Gastroesophageal sphincter (tissue), 4 donors: ENCODE results near the gene KLC1. TPM values are rescaled to one million over a fixed set of nuclear protein-coding genes. Genes with fewer than 3 reads are reported as not detected.

Source experiments
- ATAC-seq: fragments of 150-250 bp; one replicate; pipeline ENCODE4 v1.9.1; 2016; ENCODE audit warnings: mild to moderate bottlenecking, moderate library complexity
- H3K27ac ChIP-seq, 4 donors: fragments of 200-600 bp; sonication (generic) in 3 of 4; 1 replicate in 3 of 4; 2 replicates in 1 of 4; pipeline ENCODE4 v1.5.1; 2016 to 2019
- H3K27me3 ChIP-seq: fragments of 200-600 bp; sonication (generic); one replicate; pipeline ENCODE4 v1.5.1; 2019
- H3K36me3 ChIP-seq, 2 donors: fragments of 200-600 bp; sonication (generic); one replicate each; pipeline ENCODE4 v1.5.1; 2019; ENCODE audit warnings: control low read depth in 1 of 2
- H3K4me1 ChIP-seq, 3 donors: fragments of 200-600 bp; sonication (generic); 1 replicate in 2 of 3; 2 replicates in 1 of 3; pipeline ENCODE4 v1.5.1; 2016 to 2019; ENCODE audit warnings: control low read depth in 2 of 3
- H3K4me3 ChIP-seq, 2 donors: fragments of 200-600 bp; sonication (generic); one replicate each; pipeline ENCODE4 v1.5.1; 2019; ENCODE audit warnings: mild to moderate bottlenecking in 1 of 2, moderate library complexity in 1 of 2
- H3K9me3 ChIP-seq, 3 donors: fragments of 200-600 bp; sonication (generic); one replicate each; pipeline ENCODE4 v1.5.1; 2017 to 2019; ENCODE audit warnings: control low read depth in 2 of 3
- EP300 ChIP-seq: sonication (generic); formaldehyde crosslinking; IDR thresholded peaks from one replicate; pipeline ENCODE4 v1.6.1; 2017; ENCODE audit warnings: antibody characterized with exemption, mild to moderate bottlenecking
- POLR2A ChIP-seq, 2 donors: fragments of 450-650 bp; IDR thresholded peaks; one replicate each; pipeline ENCODE4 v1.6.1; 2017; ENCODE audit warnings: antibody characterized with exemption in 2 of 2, mild to moderate bottlenecking in 2 of 2, moderate library complexity in 1 of 2
- POLR2AphosphoS5 ChIP-seq: sonication (generic); formaldehyde crosslinking; IDR thresholded peaks from one replicate; pipeline ENCODE4 v1.6.1; 2017; ENCODE audit warnings: antibody characterized with exemption
- WGBS, 2 donors: methylation state at CpG; one replicate each; pipeline ENCODE4 v1.1.5; 2018; ENCODE audit warnings: low coverage in 1 of 2; 5-methylcytosine and 5-hydroxymethylcytosine counted together
- total RNA-seq, 4 donors: library from RNA; depleted of rRNA; stranded (reverse); fragments of >200 nt; gene quantifications; one replicate each; pipeline ENCODE4 v1.1.0, GENCODE V29; 2016
- TF ChIP-seq, protein P1 (sequence below), 4 experiments: fragments of 200-600 bp in 2 of 4; fragments of 450-650 bp in 2 of 4; sonication (generic) in 1 of 4; IDR thresholded peaks; one replicate each; pipeline ENCODE4 v1.5.1; 2017 to 2019; ENCODE audit warnings: antibody characterized with exemption in 4 of 4, mild to moderate bottlenecking in 2 of 4, moderate library complexity in 2 of 4

KLC1 gene
- total RNA-seq, 4 donors from 2014 or later: 275 to 390 (median 339) TPM

DNA sequence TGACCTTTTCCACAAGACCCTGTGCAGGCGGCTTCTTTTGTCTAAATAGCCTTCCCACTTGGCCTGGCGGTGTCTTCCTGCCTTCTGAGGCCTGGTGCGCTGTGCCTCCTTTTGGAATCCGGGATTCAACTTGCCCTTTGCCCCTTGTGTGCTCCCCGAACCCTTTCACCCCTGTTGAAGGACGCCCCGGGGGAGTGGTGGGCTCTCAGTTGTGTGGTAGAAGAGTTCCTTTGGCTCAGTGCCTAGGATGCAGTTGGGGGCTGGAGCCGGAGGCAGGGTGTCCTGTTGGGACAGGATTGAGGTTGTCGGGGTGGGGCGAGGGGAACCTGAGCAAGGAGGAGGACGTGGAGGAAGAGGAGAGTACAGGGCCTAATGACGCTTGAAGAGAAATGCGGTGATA lies 34.5 kb downstream of the KLC1 start:
- peaks cover 0 to 99% of the 10 kb centered on the region in 2 donors for H3K36me3 ChIP-seq
- TF ChIP-seq, protein P1, sequence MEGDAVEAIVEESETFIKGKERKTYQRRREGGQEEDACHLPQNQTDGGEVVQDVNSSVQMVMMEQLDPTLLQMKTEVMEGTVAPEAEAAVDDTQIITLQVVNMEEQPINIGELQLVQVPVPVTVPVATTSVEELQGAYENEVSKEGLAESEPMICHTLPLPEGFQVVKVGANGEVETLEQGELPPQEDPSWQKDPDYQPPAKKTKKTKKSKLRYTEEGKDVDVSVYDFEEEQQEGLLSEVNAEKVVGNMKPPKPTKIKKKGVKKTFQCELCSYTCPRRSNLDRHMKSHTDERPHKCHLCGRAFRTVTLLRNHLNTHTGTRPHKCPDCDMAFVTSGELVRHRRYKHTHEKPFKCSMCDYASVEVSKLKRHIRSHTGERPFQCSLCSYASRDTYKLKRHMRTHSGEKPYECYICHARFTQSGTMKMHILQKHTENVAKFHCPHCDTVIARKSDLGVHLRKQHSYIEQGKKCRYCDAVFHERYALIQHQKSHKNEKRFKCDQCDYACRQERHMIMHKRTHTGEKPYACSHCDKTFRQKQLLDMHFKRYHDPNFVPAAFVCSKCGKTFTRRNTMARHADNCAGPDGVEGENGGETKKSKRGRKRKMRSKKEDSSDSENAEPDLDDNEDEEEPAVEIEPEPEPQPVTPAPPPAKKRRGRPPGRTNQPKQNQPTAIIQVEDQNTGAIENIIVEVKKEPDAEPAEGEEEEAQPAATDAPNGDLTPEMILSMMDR (IDR thresholded peaks at IDR 0.05): no peak
- TF ChIP-seq POLR2AphosphoS5: no peak
- TF ChIP-seq POLR2A (IDR thresholded peaks at IDR 0.05): no peak
- TF ChIP-seq EP300: no peak
- H3K27me3 ChIP-seq: no peaks in the 10 kb centered on the region
- peaks cover 0 to 33% (median 0%) of the 10 kb centered on the region in 3 donors for H3K4me1 ChIP-seq
- peak overlapping the region in 3 of 4 donors; percentile 36 to 58 (median 44) for H3K27ac ChIP-seq
- H3K9me3 ChIP-seq: no peaks in the 10 kb centered on the region
- 90 to 97% methylated on average over 2 to 4 of the region's 13 CpGs for WGBS, 2 donors
- no peak overlapping the region for H3K4me3 ChIP-seq
- ATAC-seq: peak; percentile 30

DNA sequence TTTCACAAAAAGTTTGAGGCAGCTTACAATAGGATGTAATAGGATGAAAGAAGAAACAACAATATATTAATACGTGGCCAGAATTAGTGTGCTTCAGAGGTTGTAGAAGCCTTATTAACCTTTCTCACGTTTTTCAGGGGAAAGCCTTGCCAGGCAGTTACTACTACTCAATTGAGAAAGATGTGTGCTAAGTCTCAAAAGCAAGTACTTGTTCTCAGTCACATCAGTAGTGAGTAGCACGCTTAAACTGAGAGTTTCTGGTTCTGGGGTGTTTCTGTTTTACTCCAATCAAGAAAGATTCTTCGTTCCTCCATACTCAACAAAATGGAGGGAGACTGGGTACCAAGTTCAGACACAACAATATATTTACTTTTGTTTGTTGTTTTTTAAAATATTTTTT lies 38.7 kb downstream of the KLC1 start:
- Histone ChIP-seq H3K4me3 (no peak overlapping the region), H3K9me3 (no peaks in the 10 kb centered on the region), H3K27ac (no peak overlapping the region), H3K27me3 (no peaks in the 10 kb centered on the region), H3K36me3 (peaks cover 3 to 99% of the 10 kb centered on the region in 2 donors), H3K4me1 (peaks cover 0 to 33% (median 0%) of the 10 kb centered on the region in 3 donors)
- no peak for TF ChIP-seq POLR2AphosphoS5
- TF ChIP-seq, protein P1 (IDR thresholded peaks at IDR 0.05): no peak
- no peak for ATAC-seq
- WGBS, 2 donors: 81 to 86% methylated on average over 4 of the region's 4 CpGs

DNA sequence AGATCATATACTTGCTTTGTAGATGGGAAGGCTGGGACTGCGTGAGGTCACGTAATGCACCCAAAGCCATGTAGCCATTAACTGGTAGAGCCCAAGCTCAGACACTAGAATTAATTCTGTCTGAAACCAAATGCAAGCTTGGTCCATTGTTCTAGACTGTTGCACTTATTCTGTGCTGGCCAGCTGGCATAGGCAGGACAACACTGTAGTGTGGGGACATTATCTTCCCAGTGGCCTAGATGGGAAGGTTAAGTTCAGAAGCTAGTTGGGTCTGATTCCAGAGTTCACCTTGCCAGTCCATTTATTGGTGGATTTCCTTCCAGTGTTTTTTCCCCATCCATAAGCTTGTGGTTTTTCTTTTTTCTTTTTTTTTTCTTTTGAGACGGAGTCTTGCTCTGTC lies 39.1 kb downstream of the KLC1 start:
- Histone ChIP-seq H3K4me1 (peaks cover 0 to 33% (median 0%) of the 10 kb centered on the region in 3 donors), H3K9me3 (no peaks in the 10 kb centered on the region), H3K27ac (no peak overlapping the region), H3K4me3 (no peak overlapping the region), H3K27me3 (no peaks in the 10 kb centered on the region), H3K36me3 (peaks cover 3 to 99% of the 10 kb centered on the region in 2 donors)
- no peak for ATAC-seq
- no peak for TF ChIP-seq POLR2A (IDR thresholded peaks at IDR 0.05)
- TF ChIP-seq POLR2AphosphoS5: no peak
- no peak for TF ChIP-seq EP300
- TF ChIP-seq, protein P1 (IDR thresholded peaks at IDR 0.05): no peak
- 96 to 100% methylated on average over 1 to 3 of the region's 3 CpGs for WGBS, 2 donors

DNA sequence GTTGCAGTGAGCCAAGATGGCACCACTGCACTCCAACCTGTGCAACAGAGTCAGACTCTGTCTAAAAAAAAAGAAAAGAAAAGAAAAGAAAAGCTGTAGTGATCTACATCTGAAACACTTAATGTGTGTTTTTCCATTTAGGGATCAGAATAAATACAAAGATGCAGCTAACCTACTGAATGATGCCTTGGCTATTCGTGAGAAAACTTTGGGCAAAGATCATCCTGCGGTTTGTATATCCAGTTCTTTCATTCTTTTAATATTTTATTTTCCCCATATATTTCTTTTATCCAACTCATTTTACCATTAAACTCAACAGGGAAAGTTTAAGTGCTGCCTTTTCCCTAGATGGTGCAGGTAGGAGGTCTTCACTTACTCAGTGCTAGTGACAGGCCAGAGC lies 40.4 kb downstream of the KLC1 start:
- TF ChIP-seq POLR2AphosphoS5 (no peak), POLR2A (IDR thresholded peaks at IDR 0.05) (no peak), EP300 (no peak)
- TF ChIP-seq, protein P1 (IDR thresholded peaks at IDR 0.05): no peak
- no peak overlapping the region for H3K27ac ChIP-seq
- H3K4me3 ChIP-seq: no peak overlapping the region
- H3K4me1 ChIP-seq: peaks cover 0 to 20% (median 0%) of the 10 kb centered on the region in 3 donors
- H3K36me3 ChIP-seq: peaks cover 8 to 99% of the 10 kb centered on the region in 2 donors
- no peak for ATAC-seq
- WGBS, 2 donors: 79 to 93% methylated on average over 2 of the region's 2 CpGs
- no peaks in the 10 kb centered on the region for H3K27me3 ChIP-seq
- H3K9me3 ChIP-seq: no peaks in the 10 kb centered on the region

DNA sequence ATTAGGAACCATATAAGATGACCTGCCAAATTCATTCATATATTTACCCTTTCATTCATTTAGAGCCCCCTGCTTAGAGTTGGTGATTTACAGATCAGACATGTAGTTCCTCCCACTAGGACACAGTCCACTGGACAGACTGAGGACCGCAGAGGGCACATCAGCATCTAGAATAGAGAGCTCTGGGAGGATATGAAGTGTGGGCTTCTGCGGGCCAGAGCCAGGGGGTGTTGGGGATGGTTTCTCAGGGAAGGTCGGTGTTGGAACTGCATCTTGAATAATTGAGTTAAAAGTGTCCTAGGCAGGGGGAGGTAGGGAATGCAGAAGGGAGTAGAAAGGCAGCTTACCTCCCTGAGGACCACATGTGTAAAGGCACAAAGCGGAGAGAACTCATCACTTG lies 42.9 kb downstream of the KLC1 start:
- Histone ChIP-seq H3K4me1 (no peaks in the 10 kb centered on the region), H3K36me3 (peaks cover 14 to 100% of the 10 kb centered on the region in 2 donors), H3K4me3 (no peak overlapping the region), H3K27me3 (no peaks in the 10 kb centered on the region), H3K9me3 (no peaks in the 10 kb centered on the region), H3K27ac (no peak overlapping the region)
- WGBS, 2 donors: 92 to 100% methylated on average over 1 to 4 of the region's 4 CpGs
- TF ChIP-seq POLR2A (IDR thresholded peaks at IDR 0.05) (no peak), EP300 (no peak), POLR2AphosphoS5 (no peak)
- TF ChIP-seq, protein P1 (IDR thresholded peaks at IDR 0.05): no peak
- no peak for ATAC-seq
